GM21447 (cell line): ENCODE data around the gene C1QL4.
"Not testable (repeated sequence)": the region's sequence is repeated elsewhere in the genome, so short reads cannot be mapped to it uniquely, and the experiment has no call there.

ENCODE experiments used
- ATAC-seq: cut with Tn5 transposase; IDR thresholded peaks from one replicate; pipeline ENCODE4 v1.9.1; 2021; ENCODE audit not compliant: unreplicated experiment

The C1QL4 gene

GRCh38 chr12:49282740-49283375, 54.1 kb downstream of the C1QL4 start:
- not testable (repeated sequence) for ATAC-seq
